GM18498 (cell line): ENCODE measurements around the gene CAMKK2.
"Not testable (repeated sequence)": the region's sequence is repeated elsewhere in the genome, so short reads cannot be mapped to it uniquely, and the experiment has no call there.

Experiments used
- ATAC-seq: cut with Tn5 transposase; IDR thresholded peaks from one replicate; pipeline ENCODE4 v1.9.1; 2021; ENCODE audit warnings: mild to moderate bottlenecking, moderate library complexity; ENCODE audit not compliant: unreplicated experiment

The CAMKK2 gene

GRCh38 chr12:121299662-121300061 lies 3.2 kb upstream of the CAMKK2 start:
- no peak for ATAC-seq

GRCh38 chr12:121298411-121298810 lies 1.9 kb upstream of the CAMKK2 start:
- ATAC-seq = not testable (repeated sequence)

- ATAC-seq = no peak
Measured at GRCh38 chr12:121297435-121297991, 1.0 kb upstream of the CAMKK2 start.

- ATAC-seq = peak; percentile 37
Measured at GRCh38 chr12:121295746-121296617, 527 bp downstream of the CAMKK2 start.

- no peak for ATAC-seq
Measured at GRCh38 chr12:121295116-121295745, 1.3 kb downstream of the CAMKK2 start.

- ATAC-seq = no peak
Measured at GRCh38 chr12:121294151-121294889, 2.2 kb downstream of the CAMKK2 start.

GRCh38 chr12:121293603-121294002 lies 2.9 kb downstream of the CAMKK2 start:
- ATAC-seq = no peak

GRCh38 chr12:121290410-121290809 lies 6.1 kb downstream of the CAMKK2 start:
- no peak for ATAC-seq

GRCh38 chr12:121289962-121290361 lies 6.5 kb downstream of the CAMKK2 start:
- no peak for ATAC-seq

- ATAC-seq = no peak
Measured at GRCh38 chr12:121288986-121289385, 7.5 kb downstream of the CAMKK2 start.

- no peak for ATAC-seq
Measured at GRCh38 chr12:121288158-121288845, 8.2 kb downstream of the CAMKK2 start.

GRCh38 chr12:121287267-121287954 lies 9.1 kb downstream of the CAMKK2 start:
- no peak for ATAC-seq

- ATAC-seq = no peak
Measured at GRCh38 chr12:121285856-121286255, 10.7 kb downstream of the CAMKK2 start.

- no peak for ATAC-seq
Measured at GRCh38 chr12:121284551-121285390, 11.7 kb downstream of the CAMKK2 start.

- ATAC-seq = no peak
Measured at GRCh38 chr12:121283841-121284240, 12.7 kb downstream of the CAMKK2 start.

GRCh38 chr12:121283388-121283787 lies 13.1 kb downstream of the CAMKK2 start:
- ATAC-seq = no peak

- ATAC-seq = not testable (repeated sequence)
Measured at GRCh38 chr12:121282910-121283309, 13.6 kb downstream of the CAMKK2 start.

GRCh38 chr12:121282072-121282742 lies 14.3 kb downstream of the CAMKK2 start:
- no peak for ATAC-seq

- not testable (repeated sequence) for ATAC-seq
Measured at GRCh38 chr12:121281116-121281515, 15.4 kb downstream of the CAMKK2 start.
